ENCODE data around the gene DHRS12.

The DHRS12 gene

GRCh38 chr13:51728275-51728673 is 75.7 kb downstream of the DHRS12 start:
- Histone ChIP-seq H3K4me1 (ENCODE audit: control insufficient read depth in 1 of 2, insufficient read depth in 1 of 2, low read depth in 1 of 2, low read length in 1 of 2) (peaks cover 5 to 6% of the 10 kb centered on the region in 2 experiments), H3K27me3 (no peaks in the 10 kb centered on the region), H3K27ac (no peak overlapping the region), H3K4me3 (ENCODE audit: low read depth in 1 of 2, low read length in 1 of 2) (no peak overlapping the region), H3K36me3 (peaks cover 37% of the 10 kb centered on the region), H3K9me3 (no peaks in the 10 kb centered on the region)
- TF ChIP-seq, protein P1, sequence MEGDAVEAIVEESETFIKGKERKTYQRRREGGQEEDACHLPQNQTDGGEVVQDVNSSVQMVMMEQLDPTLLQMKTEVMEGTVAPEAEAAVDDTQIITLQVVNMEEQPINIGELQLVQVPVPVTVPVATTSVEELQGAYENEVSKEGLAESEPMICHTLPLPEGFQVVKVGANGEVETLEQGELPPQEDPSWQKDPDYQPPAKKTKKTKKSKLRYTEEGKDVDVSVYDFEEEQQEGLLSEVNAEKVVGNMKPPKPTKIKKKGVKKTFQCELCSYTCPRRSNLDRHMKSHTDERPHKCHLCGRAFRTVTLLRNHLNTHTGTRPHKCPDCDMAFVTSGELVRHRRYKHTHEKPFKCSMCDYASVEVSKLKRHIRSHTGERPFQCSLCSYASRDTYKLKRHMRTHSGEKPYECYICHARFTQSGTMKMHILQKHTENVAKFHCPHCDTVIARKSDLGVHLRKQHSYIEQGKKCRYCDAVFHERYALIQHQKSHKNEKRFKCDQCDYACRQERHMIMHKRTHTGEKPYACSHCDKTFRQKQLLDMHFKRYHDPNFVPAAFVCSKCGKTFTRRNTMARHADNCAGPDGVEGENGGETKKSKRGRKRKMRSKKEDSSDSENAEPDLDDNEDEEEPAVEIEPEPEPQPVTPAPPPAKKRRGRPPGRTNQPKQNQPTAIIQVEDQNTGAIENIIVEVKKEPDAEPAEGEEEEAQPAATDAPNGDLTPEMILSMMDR (IDR thresholded peaks at IDR 0.05) = no peak

- Histone ChIP-seq H3K36me3 (peaks cover 37% of the 10 kb centered on the region), H3K27ac (no peak overlapping the region), H3K9me3 (no peaks in the 10 kb centered on the region), H3K4me3 (ENCODE audit: low read depth in 1 of 2, low read length in 1 of 2) (no peak overlapping the region), H3K27me3 (no peaks in the 10 kb centered on the region), H3K4me1 (ENCODE audit: control insufficient read depth in 1 of 2, insufficient read depth in 1 of 2, low read depth in 1 of 2, low read length in 1 of 2) (peaks cover 3% of the 10 kb centered on the region in 2 experiments)
- TF ChIP-seq, protein P1 (IDR thresholded peaks at IDR 0.05) = no peak
Measured at GRCh38 chr13:51727634-51728274, 76.2 kb downstream of the DHRS12 start.

DNA sequence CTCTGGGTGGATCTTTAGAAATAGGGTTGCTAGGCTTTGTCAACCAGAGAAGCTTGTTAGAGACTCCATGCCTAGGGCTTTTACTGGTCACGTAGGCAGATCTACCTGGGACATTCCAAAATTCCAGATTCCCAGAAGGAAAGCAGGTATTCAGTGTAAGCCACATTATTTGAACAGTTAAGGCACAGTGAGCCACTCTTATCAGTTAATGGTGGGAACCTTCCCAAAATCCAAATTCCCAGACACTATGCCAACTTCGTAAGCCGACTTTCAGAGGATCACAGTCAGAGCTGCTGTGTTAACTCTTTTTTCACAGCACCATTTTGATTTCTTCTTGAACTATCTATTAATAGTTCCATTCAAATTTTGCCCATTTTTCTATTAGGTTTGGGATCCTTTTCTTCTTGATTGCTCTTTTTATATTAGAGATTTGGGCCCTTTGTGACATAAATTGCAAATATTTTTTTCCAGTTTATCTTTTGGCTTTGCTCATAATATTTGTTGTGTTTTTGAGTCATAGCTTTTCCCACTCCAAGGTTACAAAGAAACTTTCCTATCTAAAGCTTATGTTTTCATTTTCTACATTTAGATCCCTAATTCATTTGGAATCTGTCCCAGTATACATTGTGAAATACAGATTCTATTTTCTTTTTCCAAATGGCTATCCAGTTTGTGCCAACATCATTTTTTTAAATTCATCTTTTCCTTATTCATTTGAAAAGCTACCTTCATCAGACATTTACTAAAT is 77.3 kb downstream of the DHRS12 start:
- H3K9me3 ChIP-seq = no peaks in the 10 kb centered on the region
- TF ChIP-seq, protein P1 (IDR thresholded peaks at IDR 0.05) = no peak
- H3K27me3 ChIP-seq = no peaks in the 10 kb centered on the region
- H3K4me1 ChIP-seq (ENCODE audit: control insufficient read depth in 1 of 2, insufficient read depth in 1 of 2, low read depth in 1 of 2, low read length in 1 of 2) = peaks cover 3% of the 10 kb centered on the region in 2 experiments
- H3K36me3 ChIP-seq = peaks cover 39% of the 10 kb centered on the region
- H3K27ac ChIP-seq = no peak overlapping the region
- H3K4me3 ChIP-seq (ENCODE audit: low read depth in 1 of 2, low read length in 1 of 2) = no peak overlapping the region

GRCh38 chr13:51724721-51725120 is 79.2 kb downstream of the DHRS12 start:
- H3K27ac ChIP-seq = no peak overlapping the region
- TF ChIP-seq, protein P1 (IDR thresholded peaks at IDR 0.05) = no peak
- no peaks in the 10 kb centered on the region for H3K9me3 ChIP-seq
- peaks cover 3% of the 10 kb centered on the region in 2 experiments for H3K4me1 ChIP-seq (ENCODE audit: control insufficient read depth in 1 of 2, insufficient read depth in 1 of 2, low read depth in 1 of 2, low read length in 1 of 2)
- H3K4me3 ChIP-seq (ENCODE audit: low read depth in 1 of 2, low read length in 1 of 2) = no peak overlapping the region
- H3K27me3 ChIP-seq = no peaks in the 10 kb centered on the region
- peaks cover 42% of the 10 kb centered on the region for H3K36me3 ChIP-seq

DNA sequence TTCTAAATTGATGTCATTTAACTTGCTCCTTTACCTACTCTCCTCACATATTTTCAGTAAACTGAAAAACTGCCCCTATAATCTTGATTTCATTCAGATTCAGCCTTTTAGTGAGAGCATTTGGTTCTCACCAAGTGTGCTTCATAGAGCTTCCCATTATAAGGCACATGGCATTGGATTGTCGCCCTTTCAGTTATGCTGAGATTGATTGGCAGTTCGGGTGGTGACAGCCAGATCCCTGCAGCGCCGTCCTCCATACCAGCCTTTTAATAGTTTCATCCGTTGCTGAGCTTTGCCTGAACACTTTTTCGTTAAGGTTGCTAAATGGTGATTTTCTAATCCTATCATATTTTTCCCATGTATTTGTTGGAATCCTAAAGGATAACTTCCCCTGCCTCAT is 80.4 kb downstream of the DHRS12 start:
- no peak overlapping the region for H3K4me3 ChIP-seq (ENCODE audit: low read depth in 1 of 2, low read length in 1 of 2)

More for the DNA sequence above, 80.4 kb downstream of the DHRS12 start:
- TF ChIP-seq, protein P1 (IDR thresholded peaks at IDR 0.05) = no peak
- H3K9me3 ChIP-seq = no peaks in the 10 kb centered on the region
- H3K4me1 ChIP-seq (ENCODE audit: control insufficient read depth in 1 of 2, insufficient read depth in 1 of 2, low read depth in 1 of 2, low read length in 1 of 2) = no peaks in the 10 kb centered on the region
- no peaks in the 10 kb centered on the region for H3K27me3 ChIP-seq
- peaks cover 47% of the 10 kb centered on the region for H3K36me3 ChIP-seq
- no peak overlapping the region for H3K27ac ChIP-seq

All from neutrophil (primary cell).